T47D (cell line): ENCODE results near the gene ELAC1.
A peak's percentile ranks its signal among the peaks of the same experiment; 100 is the strongest.

Experiments used
- DNase-seq, 2 experiments: peaks; one replicate each; pipeline versions ENCODE4 v3.0.0 to v3.0.0-alpha.2; 2011 to 2012; ENCODE audit warnings: low read depth in 1 of 2, low spot score in 1 of 2
- JUND ChIP-seq: IDR thresholded peaks from 2 replicates; pipeline ENCODE4 v1.6.1; 2012; ENCODE audit warnings: low read depth
- in situ Hi-C: cut with HindIII; loops from 2 replicates; pipeline ENCODE4 v1.10.0; 2016; ENCODE audit warnings: low sequenced_read_pairs, low pct_unique_long_range_greater_than_20kb

ELAC1 gene

DNA sequence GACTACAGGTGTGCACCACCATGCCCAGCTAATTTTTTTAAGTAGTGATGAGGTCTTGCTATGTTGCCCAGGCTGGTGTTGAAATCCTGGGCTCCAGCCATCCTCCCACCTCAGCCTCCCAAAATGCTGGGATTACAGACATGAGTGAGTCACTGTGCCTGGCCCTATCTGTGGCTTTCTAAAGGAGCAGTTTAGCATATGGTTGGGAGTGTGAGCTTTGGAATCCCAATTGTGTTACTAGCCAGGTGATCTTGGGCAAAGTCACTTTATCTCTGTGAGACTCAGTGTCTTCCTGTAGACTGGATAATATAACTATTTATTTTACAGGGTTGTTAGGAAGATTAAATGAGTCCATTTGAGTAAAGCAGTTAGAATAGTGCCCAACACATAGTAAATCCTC, 42.4 kb downstream of the ELAC1 start:
- DNase-seq, result no peak
- in situ Hi-C loops, result no loop called here
- no peak for TF ChIP-seq JUND

- in situ Hi-C loops, result no loop called here
- DNase-seq, result no peak
- no peak for TF ChIP-seq JUND
These were observed 43.9 kb downstream of the ELAC1 start for GRCh38 chr18:51011709-51012108.

- TF ChIP-seq JUND, result no peak
- in situ Hi-C loops, result no loop called here
- DNase-seq, result no peak
These were observed 44.6 kb downstream of the ELAC1 start for GRCh38 chr18:51012441-51012840.

- in situ Hi-C loops, result no loop called here
- DNase-seq, result no peak
- TF ChIP-seq JUND, result no peak
These were observed 45.4 kb downstream of the ELAC1 start for GRCh38 chr18:51013259-51013658.

- in situ Hi-C loops, result no loop called here
- peak in 1 of 2 experiments; percentile 6 for DNase-seq
- no peak for TF ChIP-seq JUND
These were observed 49.5 kb downstream of the ELAC1 start for GRCh38 chr18:51017140-51017879.

- in situ Hi-C loops, result no loop called here
- DNase-seq, result no peak
- TF ChIP-seq JUND, result no peak
These were observed 52.7 kb downstream of the ELAC1 start for GRCh38 chr18:51020536-51020935.

DNA sequence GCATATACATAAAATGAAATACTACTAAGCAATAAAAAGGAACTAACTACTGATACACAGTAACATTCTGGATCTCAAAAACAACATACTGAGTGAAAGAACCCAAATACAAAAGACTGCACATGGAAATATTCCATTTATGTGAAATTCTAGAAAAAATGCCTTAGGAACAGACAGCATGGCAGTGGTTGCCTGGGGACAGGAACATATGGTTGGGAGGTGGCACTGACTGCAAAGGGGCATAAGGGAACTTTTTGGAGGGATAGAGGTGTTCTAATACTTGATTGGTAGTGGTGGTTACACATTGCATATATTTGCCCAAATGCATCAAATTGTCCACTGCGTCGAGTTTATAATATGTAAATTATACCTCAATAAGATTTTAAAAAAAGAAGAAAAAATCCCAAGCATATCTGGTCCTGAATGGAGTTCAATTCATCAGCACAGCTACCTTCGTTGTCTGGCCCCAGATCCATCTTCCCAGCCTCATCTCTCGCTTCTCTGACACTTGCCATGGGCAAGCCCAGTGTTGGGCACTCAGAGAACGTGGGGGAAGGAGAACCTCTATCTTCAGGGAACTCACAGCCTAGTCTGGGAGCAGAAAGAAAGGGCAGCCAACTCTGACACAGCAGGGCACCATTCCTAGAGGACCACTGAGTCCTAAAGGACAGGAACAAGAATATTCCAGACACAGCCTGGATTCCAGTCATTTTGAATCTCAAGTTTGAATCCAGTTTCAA, 53.6 kb downstream of the ELAC1 start:
- no peak for TF ChIP-seq JUND
- no peak for DNase-seq
- in situ Hi-C loops, result no loop called here

DNA sequence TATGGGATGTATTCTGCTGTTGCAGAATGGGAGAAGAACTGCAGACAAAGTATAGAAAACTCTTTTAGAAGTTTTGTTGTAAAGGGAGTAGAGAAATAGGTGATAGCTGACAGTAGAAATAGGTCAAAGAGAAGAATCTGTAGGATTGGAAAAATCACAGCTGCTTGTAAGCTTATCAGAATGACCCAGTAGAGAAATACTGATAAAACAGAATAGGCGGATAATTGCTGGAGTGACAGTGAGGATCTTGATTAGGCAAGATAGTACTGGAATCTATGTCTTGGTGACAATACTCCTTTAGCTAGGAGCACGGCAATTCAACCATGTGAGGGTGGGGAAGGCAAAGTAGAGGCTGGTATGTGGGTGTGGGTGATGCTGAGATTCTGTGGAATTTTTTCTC, 57.7 kb downstream of the ELAC1 start:
- no peak for TF ChIP-seq JUND
- in situ Hi-C loops, result no loop called here
- DNase-seq, result no peak

DNA sequence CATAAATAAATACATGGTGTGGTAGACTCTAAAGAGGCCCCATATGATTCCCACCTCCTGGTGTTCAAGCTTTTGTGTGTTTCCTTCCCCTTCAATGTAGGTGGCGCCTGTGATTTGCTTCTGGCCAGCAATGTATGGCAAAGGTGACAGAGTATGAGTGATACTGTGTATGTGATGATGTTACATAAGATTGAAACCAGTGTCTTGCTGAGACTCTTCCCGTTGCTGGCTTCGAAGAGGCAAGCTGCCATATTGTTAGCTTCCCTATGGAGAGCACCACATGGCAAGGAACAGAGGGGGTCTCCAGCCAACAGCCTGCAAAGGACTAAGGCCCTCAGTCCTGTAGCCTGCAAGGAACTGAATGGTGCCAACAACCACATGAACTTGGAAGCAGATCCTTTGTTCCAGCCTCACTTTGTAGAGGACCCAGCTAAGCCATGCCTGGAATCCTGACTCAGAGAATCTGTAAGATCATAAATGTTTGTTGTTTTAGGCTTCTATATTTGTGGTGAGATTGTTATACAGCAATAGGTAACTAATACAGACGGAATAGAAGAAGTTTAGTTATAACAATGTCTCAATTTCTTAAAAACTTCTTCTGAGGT, 60.5 kb downstream of the ELAC1 start:
- DNase-seq, result peak in 1 of 2 experiments; percentile 13
- in situ Hi-C loops, result no loop called here
- TF ChIP-seq JUND, result no peak

DNA sequence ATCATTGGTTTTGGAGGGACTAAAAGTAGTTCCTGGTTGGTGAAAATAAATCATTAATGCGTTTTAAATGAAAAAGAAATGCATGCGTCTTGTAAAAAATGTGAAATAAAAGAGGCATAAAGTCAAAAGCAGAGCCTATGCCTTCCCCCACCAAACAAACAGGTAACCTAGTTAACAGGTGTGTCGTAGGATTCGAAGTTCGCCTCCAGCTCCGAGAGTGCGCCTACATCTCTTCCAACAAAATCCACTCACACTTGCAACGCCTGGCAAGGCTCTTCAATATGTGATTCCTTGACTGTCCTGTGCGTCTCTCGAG, 61.5 kb downstream of the ELAC1 start:
- in situ Hi-C loops, result no loop called here
- peak in 1 of 2 experiments; percentile 69 for DNase-seq
- TF ChIP-seq JUND, result no peak

DNA sequence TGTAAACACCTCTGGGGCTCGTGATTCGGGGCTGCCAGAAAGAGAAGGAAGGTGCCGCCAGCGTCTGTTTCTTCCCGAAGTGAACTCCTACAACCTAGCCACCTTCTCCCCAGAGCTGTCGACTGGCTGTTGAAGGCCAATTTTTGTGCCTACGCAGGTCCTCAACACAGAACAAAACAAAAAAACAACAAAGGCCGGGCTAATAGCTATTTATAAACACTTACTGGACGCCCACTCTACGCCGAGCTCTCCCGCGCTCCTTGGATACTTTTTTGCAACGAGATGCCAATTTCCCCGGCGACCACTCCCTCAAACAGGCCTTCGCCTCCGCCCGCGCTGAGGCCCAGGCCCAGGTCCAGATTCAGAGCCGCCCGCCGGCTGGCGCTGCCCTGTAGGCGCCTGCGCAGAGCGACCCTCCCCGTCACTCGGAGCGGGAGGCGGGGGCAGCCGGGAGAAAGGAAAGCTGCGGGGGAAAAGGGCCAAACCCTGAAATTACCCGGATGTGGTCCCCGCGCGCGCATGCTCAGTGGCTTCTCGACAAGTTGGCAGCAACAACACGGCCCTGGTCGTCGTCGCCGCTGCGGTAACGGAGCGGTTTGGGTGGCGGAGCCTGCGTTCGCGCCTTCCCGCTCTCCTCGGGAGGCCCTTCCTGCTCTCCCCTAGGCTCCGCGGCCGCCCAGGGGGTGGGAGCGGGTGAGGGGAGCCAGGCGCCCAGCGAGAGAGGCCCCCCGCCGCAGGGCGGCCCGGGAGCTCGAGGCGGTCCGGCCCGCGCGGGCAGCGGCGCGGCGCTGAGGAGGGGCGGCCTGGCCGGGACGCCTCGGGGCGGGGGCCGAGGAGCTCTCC, 62.1 kb downstream of the ELAC1 start, which contains the start of gene SMAD4:
SMAD4 (plus strand) TSS at position 520 of the 843 bp plus-strand sequence. CDS start 16,834 bp downstream, outside the sequence.
- TF ChIP-seq JUND, result no peak

GRCh38 chr18:51030537-51031258, 62.9 kb downstream of the ELAC1 start:
- TF ChIP-seq JUND, result no peak
- peak; percentile 18 to 68 for DNase-seq
- in situ Hi-C loops, result no loop called here

More for the DNA sequence above, 62.1 kb downstream of the ELAC1 start, which contains the start of gene SMAD4:
- in situ Hi-C loops, result no loop called here
- DNase-seq, result peak; percentile 73 to 94
